GM12891 (cell line): ENCODE data around the gene EOGT.

ENCODE experiments used
- DNase-seq: peaks from one replicate; pipeline ENCODE4 v3.0.0; 2011; ENCODE audit warnings: low spot score; ENCODE audit not compliant: insufficient read length
- FAIRE-seq: peaks from 2 replicates; lab custom pipeline; 2011; peaks lifted over from hg19 to GRCh38; lab: Jason Lieb, UNC
- PAX5 ChIP-seq: IDR thresholded peaks from 2 replicates; pipeline ENCODE4 v1.6.1; 2011; ENCODE audit warnings: low read length, moderate library complexity, mild to moderate bottlenecking; ENCODE audit not compliant: insufficient read depth, severe bottlenecking
- POLR2A ChIP-seq: IDR thresholded peaks from 2 replicates; pipeline ENCODE4 v1.6.1; 2011; ENCODE audit warnings: low read depth, low read length, control low read depth
- POLR2AphosphoS5 ChIP-seq: IDR thresholded peaks from 2 replicates; pipeline ENCODE4 v1.6.1; 2011; ENCODE audit warnings: low read depth, low read length, control low read depth
- POU2F2 ChIP-seq: IDR thresholded peaks from 2 replicates; pipeline ENCODE4 v1.6.1; 2011; ENCODE audit warnings: low read depth, mild to moderate bottlenecking, control low read depth, low read length, moderate library complexity
- SPI1 ChIP-seq: IDR thresholded peaks from 2 replicates; pipeline ENCODE4 v1.6.1; 2011; ENCODE audit warnings: low read depth, low read length, control low read depth
- TAF1 ChIP-seq: IDR thresholded peaks from 2 replicates; pipeline ENCODE4 v1.6.1; 2011; ENCODE audit warnings: low read depth, low read length, control low read depth

The EOGT gene

GRCh38 chr3:68963891-68964290, 49.6 kb downstream of the EOGT start:
- FAIRE-seq (no peak), DNase-seq (no peak)
- TF ChIP-seq SPI1 (no peak), POLR2A (no peak), PAX5 (no peak), POU2F2 (no peak), TAF1 (no peak), POLR2AphosphoS5 (no peak)

DNA sequence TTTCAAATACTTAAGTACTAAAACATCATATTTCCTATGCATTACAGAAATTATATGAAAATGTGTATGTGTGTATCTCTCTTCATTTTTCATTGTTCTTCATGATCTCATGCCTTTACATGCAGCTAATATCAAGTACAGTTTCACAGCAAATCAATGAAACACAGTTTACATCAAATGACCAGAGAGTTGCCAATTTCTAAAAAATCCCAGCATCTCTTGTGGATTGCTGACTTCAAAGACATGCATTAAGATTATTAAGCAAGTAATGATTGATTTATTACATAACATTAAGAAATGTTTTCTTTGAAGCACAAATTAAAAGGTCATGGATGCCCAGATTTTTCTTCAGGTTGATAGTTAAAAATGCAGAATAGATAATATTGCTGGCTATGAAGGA, 50.1 kb downstream of the EOGT start:
- DNase-seq (no peak), FAIRE-seq (no peak)
- TF ChIP-seq SPI1 = no peak
- TF ChIP-seq TAF1 = no peak
- no peak for TF ChIP-seq POLR2AphosphoS5
- TF ChIP-seq POU2F2 = no peak
- no peak for TF ChIP-seq PAX5
- TF ChIP-seq POLR2A = no peak

DNA sequence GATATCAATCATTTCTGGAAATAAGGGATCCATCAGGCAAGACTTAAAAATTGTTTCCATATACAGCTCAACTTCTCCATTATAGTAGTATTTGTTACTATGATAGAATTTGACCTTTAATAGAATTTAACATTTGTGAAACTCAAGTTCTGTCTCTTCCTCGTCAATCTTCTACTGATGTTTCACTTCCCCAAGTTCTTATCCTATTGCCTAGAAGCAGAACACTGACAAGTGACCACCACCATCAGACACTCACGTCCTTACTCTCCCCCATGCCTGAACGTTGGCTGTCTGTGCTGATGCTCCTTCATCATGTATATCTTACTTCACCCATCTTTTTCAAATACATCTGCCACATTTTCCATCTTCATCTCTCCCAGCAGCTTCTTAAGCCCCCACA, 54.6 kb downstream of the EOGT start:
- DNase-seq (no peak), FAIRE-seq (no peak)
- TF ChIP-seq POLR2AphosphoS5 (no peak), POU2F2 (no peak), POLR2A (no peak), SPI1 (no peak), PAX5 (no peak), TAF1 (no peak)

- DNase-seq = no peak
- TF ChIP-seq POU2F2 = no peak
- TF ChIP-seq POLR2A = no peak
- TF ChIP-seq PAX5 = no peak
- TF ChIP-seq TAF1 = no peak
- no peak for TF ChIP-seq SPI1
- FAIRE-seq = no peak
Measured at GRCh38 chr3:68957895-68958294, 55.6 kb downstream of the EOGT start.

GRCh38 chr3:68953816-68954444, 59.6 kb downstream of the EOGT start:
- TF ChIP-seq SPI1 = peak; percentile 92
- TF ChIP-seq POLR2A = no peak
- no peak for DNase-seq
- no peak for FAIRE-seq

- FAIRE-seq = no peak
Measured at GRCh38 chr3:68945225-68945624, 68.3 kb downstream of the EOGT start.

DNA sequence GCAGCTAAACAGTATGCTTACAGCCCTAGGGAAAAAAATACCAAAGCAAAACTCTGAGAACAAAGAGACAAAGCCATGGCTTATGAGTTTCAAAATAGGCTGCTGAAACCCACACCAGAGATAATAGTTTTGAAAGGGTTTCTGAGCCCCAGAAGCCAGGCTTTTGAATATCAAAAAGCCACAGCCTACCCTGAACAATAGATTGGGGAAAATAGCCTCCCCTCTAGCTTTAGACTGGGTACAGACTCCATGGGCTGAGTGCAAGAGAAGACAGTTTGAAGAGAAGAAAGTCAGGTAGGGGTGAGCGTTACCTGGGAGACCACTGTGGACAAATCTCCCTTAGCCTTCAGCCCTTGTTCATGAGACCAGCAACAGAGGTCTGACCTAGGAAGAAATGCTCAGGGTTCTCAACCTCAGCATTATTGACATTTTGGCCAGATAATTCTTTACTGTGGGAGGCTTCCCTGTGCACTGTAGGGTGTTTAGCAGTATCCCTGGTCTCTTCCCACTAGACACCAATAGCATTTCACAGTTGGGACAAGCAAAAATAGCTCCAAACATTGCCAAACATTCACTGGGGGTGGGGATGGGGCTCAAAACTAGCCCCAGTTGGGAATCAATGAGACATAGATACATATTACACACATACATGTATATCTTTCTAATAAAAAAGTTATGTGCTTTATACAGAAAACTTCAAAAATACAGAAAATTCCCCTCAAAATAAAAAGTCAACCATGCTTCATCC, 69.6 kb downstream of the EOGT start:
- no peak for TF ChIP-seq PAX5
- TF ChIP-seq POLR2A = no peak
- no peak for TF ChIP-seq POU2F2
- no peak for TF ChIP-seq SPI1
- no peak for TF ChIP-seq POLR2AphosphoS5
- TF ChIP-seq TAF1 = no peak
- FAIRE-seq = no peak

More at GRCh38 chr3:68945225-68945624, 68.3 kb downstream of the EOGT start:
- no peak for DNase-seq
- TF ChIP-seq POLR2AphosphoS5 = no peak
- TF ChIP-seq SPI1 = no peak
- no peak for TF ChIP-seq POU2F2
- no peak for TF ChIP-seq POLR2A
- no peak for TF ChIP-seq PAX5
- TF ChIP-seq TAF1 = no peak

GRCh38 chr3:68941055-68941454, 72.4 kb downstream of the EOGT start:
- FAIRE-seq (no peak), DNase-seq (no peak)
- TF ChIP-seq PAX5 (no peak), POU2F2 (no peak), SPI1 (no peak), TAF1 (no peak), POLR2A (no peak), POLR2AphosphoS5 (no peak)

More for the DNA sequence above, 69.6 kb downstream of the EOGT start:
- DNase-seq = no peak

DNA sequence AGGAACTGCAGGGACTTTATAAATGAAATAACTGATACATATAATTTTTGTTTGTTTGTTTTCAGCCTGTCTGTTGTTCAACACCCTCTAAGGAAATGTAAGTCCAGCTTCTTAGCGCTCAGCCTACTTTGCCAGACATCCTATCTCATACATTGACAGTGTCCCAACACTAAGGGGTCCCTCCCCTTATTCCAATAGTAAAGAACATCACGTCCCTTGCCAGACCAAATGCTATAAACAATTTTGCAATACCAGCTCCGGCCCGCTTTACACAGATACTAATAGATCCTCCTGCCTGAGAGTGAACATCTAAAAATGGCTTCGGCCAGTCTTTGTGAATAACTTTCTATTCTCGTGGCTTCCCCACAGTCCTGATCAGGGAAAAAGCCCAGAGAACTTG, 76.6 kb downstream of the EOGT start:
- TF ChIP-seq TAF1 (no peak), PAX5 (no peak), POLR2AphosphoS5 (no peak), SPI1 (no peak), POLR2A (no peak), POU2F2 (no peak)
- FAIRE-seq (no peak), DNase-seq (no peak)

DNA sequence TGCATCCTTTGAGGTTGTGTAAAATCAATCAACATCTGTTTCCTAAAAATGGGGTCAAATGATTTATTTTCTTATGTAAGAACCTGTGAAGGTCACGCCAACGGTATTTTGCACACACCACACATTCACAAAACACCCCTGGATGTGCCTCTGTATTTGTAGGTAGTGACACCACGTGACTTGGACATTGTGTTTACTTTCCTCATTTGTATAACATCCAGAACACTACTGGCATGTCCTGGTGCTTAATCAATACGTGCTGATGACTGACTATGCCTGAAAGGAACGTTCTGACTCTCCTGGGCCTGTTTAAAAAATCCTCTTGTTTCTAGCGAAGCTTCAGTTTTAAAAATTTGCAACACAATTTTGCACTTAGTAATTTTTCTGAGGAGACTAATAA, 77.7 kb downstream of the EOGT start:
- no peak for TF ChIP-seq PAX5
- TF ChIP-seq SPI1 = no peak
- no peak for TF ChIP-seq TAF1
- TF ChIP-seq POLR2A = no peak
- TF ChIP-seq POLR2AphosphoS5 = no peak
- TF ChIP-seq POU2F2 = no peak
- no peak for FAIRE-seq

More for the DNA sequence above, 77.7 kb downstream of the EOGT start:
- no peak for DNase-seq
